HepG2 (cell line): ENCODE data around the gene SMLR1. TPM values are rescaled to one million over a fixed set of nuclear protein-coding genes. Genes with fewer than 3 reads are reported as not detected.

Source experiments
- ATAC-seq: fragments of 200-7000 bp; cut with Tn5 transposase; 3 replicates; pipeline ENCODE4 v1.9.1; 2020; ENCODE audit warnings: mild to moderate bottlenecking, moderate library complexity
- BruUV-seq: library from RNA; stranded (reverse); fragments of 400-500 nt; replicated peaks from 2 replicates; lab custom pipeline; 2021; lab: Mats Ljungman, UMichigan
- CTCF ChIA-PET: fragments of 300-600 bp; formaldehyde crosslinking; extraction: SDS; loops from one replicate; lab custom pipeline; 2021; ENCODE audit warnings: low total read pairs, inconsistent platforms, low intra/inter-chr PET ratio; lab: Yijun Ruan, JAX
- POLR2A ChIA-PET: fragments of 350-600 bp; sonication (Branson Sonifier 250); formaldehyde crosslinking; loops from one replicate; lab custom pipeline; 2020; ENCODE audit warnings: antibody characterized with exemption, inconsistent platforms; lab: Yijun Ruan, JAX
- DNase-seq: peaks from one replicate; pipeline ENCODE4 v3.0.0-alpha.2; 2015; ENCODE audit warnings: low spot score
- FAIRE-seq: peaks from 3 replicates; lab custom pipeline; 2011; peaks lifted over from hg19 to GRCh38; lab: Jason Lieb, UNC
- H2AFZ ChIP-seq: one replicate; pipeline ENCODE4 v1.6.1; 2011; ENCODE audit warnings: low read length, inconsistent platforms
- H3K27ac ChIP-seq: fragments of 300-600 bp; 3 replicates; pipeline ENCODE4 v1.8.0; 2011; ENCODE audit warnings: mixed run types, mild to moderate bottlenecking, mixed read lengths, low read length, inconsistent platforms; ENCODE audit not compliant: insufficient read depth; ENCODE audit errors: extremely low read length
- H3K27me3 ChIP-seq, 2 experiments: fragments of 200-600 bp in 1 of 2; 2 replicates in 1 of 2; 3 replicates in 1 of 2; pipeline versions ENCODE4 v1.6.0 to v1.8.0; 2011; ENCODE audit warnings: low read length in 2 of 2, mild to moderate bottlenecking in 2 of 2, moderate library complexity in 2 of 2, inconsistent platforms in 1 of 2; ENCODE audit not compliant: insufficient read depth in 2 of 2, control insufficient read depth in 1 of 2
- H3K36me3 ChIP-seq, 2 experiments: fragments of 200-600 bp in 1 of 2; replicated peaks in 1 of 2; 2 replicates in 1 of 2; 3 replicates in 1 of 2; pipeline versions ENCODE4 v1.5.1 to v1.8.0; 2011; ENCODE audit warnings: low read length in 2 of 2, inconsistent platforms in 1 of 2; ENCODE audit not compliant: insufficient read depth in 2 of 2, control insufficient read depth in 1 of 2
- H3K4me1 ChIP-seq: 2 replicates; pipeline ENCODE4 v1.5.1; 2012; ENCODE audit warnings: low read length, inconsistent platforms; ENCODE audit not compliant: insufficient read depth
- H3K4me2 ChIP-seq: 2 replicates; pipeline ENCODE4 v1.6.0; 2011; ENCODE audit warnings: low read depth, low read length, inconsistent platforms
- H3K4me3 ChIP-seq, 3 experiments: fragments of 200-600 bp in 1 of 3; sonication (generic), shearing (Covaris generic) in 1 of 3; replicated peaks in 1 of 3; 2 replicates each; pipeline ENCODE4 v1.5.1; 2011 to 2016; ENCODE audit warnings: low read length in 3 of 3, inconsistent platforms in 2 of 3, low read depth in 2 of 3, mild to moderate bottlenecking in 2 of 3, control low read depth in 1 of 3, mixed read lengths in 1 of 3; ENCODE audit not compliant: insufficient read depth in 1 of 3
- H3K79me2 ChIP-seq: one replicate; pipeline ENCODE4 v1.6.1; 2011; ENCODE audit warnings: low read length, inconsistent platforms; ENCODE audit not compliant: insufficient read depth
- H3K9ac ChIP-seq: 2 replicates; pipeline ENCODE4 v1.6.0; 2011; ENCODE audit warnings: mild to moderate bottlenecking, low read depth, low read length, inconsistent platforms; ENCODE audit not compliant: insufficient read depth
- H3K9me3 ChIP-seq: 2 replicates; pipeline ENCODE4 v1.5.1; 2012; ENCODE audit warnings: mild to moderate bottlenecking, low read length
- H4K20me1 ChIP-seq: 2 replicates; pipeline ENCODE4 v1.6.0; 2011; ENCODE audit warnings: inconsistent platforms, mild to moderate bottlenecking, low read length, moderate library complexity; ENCODE audit not compliant: insufficient read depth
- ARID4A ChIP-seq: sonication (generic); formaldehyde crosslinking; IDR thresholded peaks from 2 replicates; pipeline ENCODE4 v1.5.0; 2020; ENCODE audit warnings: mild to moderate bottlenecking, missing genetic modification reagents, borderline replicate concordance
- MAFK ChIP-seq, 2 experiments: IDR thresholded peaks in 1 of 2; conservative IDR thresholded peaks in 1 of 2; 2 replicates each; pipeline ENCODE4 v1.6.1; 2011; ENCODE audit warnings: improper control_type of control experiment in 2 of 2, low read length in 2 of 2
- ZNF138 ChIP-seq: sonication (generic); formaldehyde crosslinking; IDR thresholded peaks from 2 replicates; pipeline ENCODE4 v1.5.0; 2020; ENCODE audit warnings: mild to moderate bottlenecking, low read depth, missing genetic modification reagents
- ZNF619 ChIP-seq: sonication (generic); formaldehyde crosslinking; IDR thresholded peaks from 2 replicates; pipeline ENCODE4 v1.4.0; 2020; ENCODE audit warnings: mild to moderate bottlenecking, missing genetic modification reagents
- WGBS: methylation state at CpG from one replicate; pipeline ENCODE4 v1.1.6; 2017; ENCODE audit warnings: low lambda C conversion rate; 5-methylcytosine and 5-hydroxymethylcytosine counted together
- in situ Hi-C: cut with HindIII; loops from 2 replicates; pipeline ENCODE4 v1.10.0; 2017; ENCODE audit warnings: low pct_unique_long_range_greater_than_20kb; ENCODE audit not compliant: extremely low pct_ligation_motif_present
- intact Hi-C: fragments of 100-400 bp; cut with micrococcal nuclease; formaldehyde crosslinking; loops from one replicate; pipeline ENCODE4 v1.10.0; 2022; ENCODE audit not compliant: unreplicated experiment
- polyA plus RNA-seq, 8 experiments: library from polyadenylated mRNA; depleted of rRNA in 3 of 8; stranded (reverse) in 7 of 8; unstranded in 1 of 8; fragments of >200 nt; fragmentation: Illumina TruSeq in 4 of 8; extraction: Trizol in 4 of 8; gene quantifications; 2 replicates each; pipeline versions ENCODE4 v1.2.1 to v1.2.3, GENCODE V29; 2011 to 2016; ENCODE audit warnings: low read depth in 4 of 8, missing spikeins in 1 of 8, mixed read lengths in 1 of 8; ENCODE audit not compliant: insufficient read depth in 1 of 8
- total RNA-seq, 5 experiments: library from RNA; depleted of rRNA; stranded (reverse); fragments of >200 nt; fragmentation: Illumina TruSeq; extraction: Trizol; gene quantifications; 2 replicates each; pipeline ENCODE4 v1.2.3, GENCODE V29; 2016; ENCODE audit warnings: low read depth in 1 of 5
- TF ChIP-seq, protein P1 (sequence below): IDR thresholded peaks from 2 replicates; pipeline ENCODE4 v1.6.1; 2016

SMLR1 gene
- total and polyA plus RNA-seq, 2 of the 13 experiments (the other 11 are each of a cell fraction or from before 2014, with no cell fraction given), result 41.8 to 104 TPM

DNA sequence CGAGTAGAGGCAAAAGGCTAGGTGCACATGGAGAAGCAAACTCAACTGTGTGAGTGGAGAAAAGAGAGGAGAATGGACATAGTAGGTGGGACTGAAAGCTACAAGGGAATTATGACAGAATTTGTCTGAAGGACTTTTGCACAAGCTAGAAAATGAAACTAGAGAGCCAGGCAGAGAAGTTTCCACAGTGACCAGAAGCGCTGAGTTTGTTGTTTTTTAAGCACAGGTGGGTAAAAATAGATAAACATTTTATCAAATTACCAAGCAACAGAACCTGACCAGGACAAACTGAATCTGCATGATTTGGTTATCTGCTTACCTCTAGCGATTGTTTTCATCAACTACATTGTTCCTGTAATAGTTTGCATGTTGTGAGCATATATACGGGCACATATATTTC lies 38.6 kb downstream of the SMLR1 start (continued):
- TF ChIP-seq, protein P1, sequence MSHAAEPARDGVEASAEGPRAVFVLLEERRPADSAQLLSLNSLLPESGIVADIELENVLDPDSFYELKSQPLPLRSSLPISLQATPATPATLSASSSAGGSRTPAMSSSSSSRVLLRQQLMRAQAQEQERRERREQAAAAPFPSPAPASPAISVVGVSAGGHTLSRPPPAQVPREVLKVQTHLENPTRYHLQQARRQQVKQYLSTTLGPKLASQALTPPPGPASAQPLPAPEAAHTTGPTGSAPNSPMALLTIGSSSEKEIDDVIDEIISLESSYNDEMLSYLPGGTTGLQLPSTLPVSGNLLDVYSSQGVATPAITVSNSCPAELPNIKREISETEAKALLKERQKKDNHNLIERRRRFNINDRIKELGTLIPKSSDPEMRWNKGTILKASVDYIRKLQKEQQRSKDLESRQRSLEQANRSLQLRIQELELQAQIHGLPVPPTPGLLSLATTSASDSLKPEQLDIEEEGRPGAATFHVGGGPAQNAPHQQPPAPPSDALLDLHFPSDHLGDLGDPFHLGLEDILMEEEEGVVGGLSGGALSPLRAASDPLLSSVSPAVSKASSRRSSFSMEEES (CRISPR knock-in tag), result no peak
- TF ChIP-seq MAFK (conservative IDR thresholded peaks at IDR 0.05 in 1 of 2, IDR thresholded peaks at IDR 0.05 in 1 of 2; ENCODE audit: low read length in 2 of 2) (peak; percentile 21 to 67; a peak in 2 of 4 replicates), ZNF619 (CRISPR knock-in tag) (no peak)

DNA sequence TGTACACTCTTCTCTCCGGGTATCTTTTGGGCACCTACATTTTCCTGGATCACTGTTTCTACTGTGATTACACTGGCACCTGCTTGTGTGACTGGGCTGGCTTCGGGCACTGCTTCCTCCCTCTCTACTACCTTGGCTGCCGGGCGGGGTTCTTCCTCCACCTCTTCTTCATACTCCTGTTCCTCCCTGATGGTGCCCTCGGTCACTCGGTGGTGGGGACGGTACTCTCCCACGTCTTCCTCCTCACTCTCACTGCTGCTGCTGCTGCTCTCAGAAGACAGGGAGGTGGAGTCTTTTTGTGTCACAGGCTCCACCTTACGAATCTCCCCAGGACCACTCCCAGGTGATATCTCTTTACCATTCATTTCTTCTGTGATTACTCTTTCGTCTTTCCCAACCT lies 42.5 kb downstream of the SMLR1 start:
- FAIRE-seq, result no peak
- intact Hi-C loops, result loop anchor here (5.0 kb wide), 1 partner anchor 502 kb away; the partner anchor contains the start of gene TMEM200A
- in situ Hi-C loops, result no loop called here

More for the DNA sequence above, 42.5 kb downstream of the SMLR1 start:
- no peak overlapping the region for H3K9ac ChIP-seq
- no peak overlapping the region for H3K4me3 ChIP-seq
- TSS peak; percentile 61 for BruUV-seq
- H3K27me3 ChIP-seq, result no peaks in the 10 kb centered on the region
- H3K36me3 ChIP-seq, result peaks cover 7 to 17% of the 10 kb centered on the region in 2 experiments; a peak in 4 of 5 replicates
- no peaks in the 10 kb centered on the region for H4K20me1 ChIP-seq
- POLR2A ChIA-PET, result interaction anchor here (1.0 kb wide), 1 partner anchor 42 kb away, joined by 3 read pairs; the partner anchor contains the start of gene SMLR1
- H2AFZ ChIP-seq, result no peak overlapping the region
- ATAC-seq, result no peak
- CTCF ChIA-PET, result no interaction called here
- no peaks in the 10 kb centered on the region for H3K9me3 ChIP-seq
- 95% methylated on average over 10 of the region's 10 CpGs for WGBS
- H3K4me1 ChIP-seq, result peaks cover 26% of the 10 kb centered on the region
- TF ChIP-seq ZNF138 (no peak), ARID4A (CRISPR knock-in tag) (0 out of 2 replicates have a peak, but pooled peaks have one; percentile 14)
- H3K79me2 ChIP-seq, result no peaks in the 10 kb centered on the region
- no peak for DNase-seq
- H3K4me2 ChIP-seq, result no peak overlapping the region
- no peak overlapping the region for H3K27ac ChIP-seq
